HL-60 (cell line): Measurements from ENCODE around the gene KLK2.
A peak's percentile ranks its signal among the peaks of the same experiment; 100 is the strongest.

Experiments used
- DNase-seq, 2 experiments: peaks; one replicate each; pipeline ENCODE4 v3.0.0-alpha.2; 2010 to 2020; ENCODE audit warnings: low read depth in 1 of 2, low spot score in 1 of 2
- H3K27ac ChIP-seq: fragments of 250-450 bp; sonication (Bioruptor Pico); replicated peaks from 2 replicates; pipeline ENCODE4 v1.5.1; 2020; ENCODE audit warnings: mild to moderate bottlenecking, moderate library complexity
- H3K27me3 ChIP-seq: fragments of 250-450 bp; sonication (Bioruptor Pico); 2 replicates; pipeline ENCODE4 v1.5.1; 2021; ENCODE audit warnings: mild to moderate bottlenecking, moderate library complexity; ENCODE audit not compliant: insufficient read depth, poor library complexity, severe bottlenecking
- H3K4me3 ChIP-seq: replicated peaks from 2 replicates; pipeline ENCODE4 v1.5.1; 2011; ENCODE audit warnings: mild to moderate bottlenecking, control low read depth, low read length; ENCODE audit not compliant: insufficient read depth
- CTCF ChIP-seq: IDR thresholded peaks from one replicate; pipeline ENCODE4 v1.5.1; 2011; ENCODE audit warnings: low read length, control low read depth, inconsistent platforms; ENCODE audit not compliant: insufficient read depth
- GABPA ChIP-seq: IDR thresholded peaks from 2 replicates; pipeline ENCODE4 v1.6.1; 2012; ENCODE audit warnings: low read depth
- POLR2AphosphoS5 ChIP-seq: IDR thresholded peaks from 2 replicates; pipeline ENCODE4 v1.6.1; 2012; ENCODE audit warnings: low read depth
- REST ChIP-seq: IDR thresholded peaks from 2 replicates; pipeline ENCODE4 v1.6.1; 2012; ENCODE audit warnings: low read depth; ENCODE audit not compliant: insufficient replicate concordance
- SPI1 ChIP-seq: IDR thresholded peaks from 2 replicates; pipeline ENCODE4 v1.6.1; 2012; ENCODE audit warnings: low read depth, mild to moderate bottlenecking, borderline replicate concordance

The KLK2 gene

GRCh38 chr19:50835103-50835784 is 38.0 kb upstream of the KLK2 start:
- Histone ChIP-seq H3K27me3 (peaks cover 19% of the 10 kb centered on the region), H3K27ac (no peak overlapping the region), H3K4me3 (peak overlapping the region; percentile 58)
- no peak for DNase-seq
- TF ChIP-seq POLR2AphosphoS5 (no peak), GABPA (no peak), REST (no peak), SPI1 (no peak), CTCF (no peak)

- peak; percentile 29 to 54 for DNase-seq
- Histone ChIP-seq H3K4me3 (peak overlapping the region; percentile 58), H3K27ac (no peak overlapping the region), H3K27me3 (peaks cover 19% of the 10 kb centered on the region)
- TF ChIP-seq SPI1: no peak
- no peak for TF ChIP-seq GABPA
- no peak for TF ChIP-seq POLR2AphosphoS5
- TF ChIP-seq REST: no peak
- TF ChIP-seq CTCF: no peak
Observed at GRCh38 chr19:50835785-50836542, 37.3 kb upstream of the KLK2 start.

GRCh38 chr19:50836543-50837195 is 36.6 kb upstream of the KLK2 start:
- no peak for DNase-seq
- H3K4me3 ChIP-seq: no peak overlapping the region
- TF ChIP-seq SPI1: no peak
- no peak for TF ChIP-seq GABPA
- TF ChIP-seq REST: no peak
- no peak for TF ChIP-seq CTCF
- no peak for TF ChIP-seq POLR2AphosphoS5
- no peak overlapping the region for H3K27ac ChIP-seq
- H3K27me3 ChIP-seq: peaks cover 19% of the 10 kb centered on the region
